Umbilical cord (tissue), 2 donors: ENCODE data around the gene WDR45B. TPM values are rescaled to one million over a fixed set of nuclear protein-coding genes. Genes with fewer than 3 reads are reported as not detected.

Source experiments
- DNase-seq: peaks from one replicate; pipeline ENCODE4 v3.0.0-alpha.2; 2015; ENCODE audit warnings: low spot score
- total RNA-seq: library from RNA; depleted of rRNA; stranded (reverse); fragments of >200 nt; gene quantifications from one replicate; pipeline ENCODE4 v1.2.3, GENCODE V29; 2014; ENCODE audit warnings: low replicate concordance; ENCODE audit not compliant: insufficient read depth

The WDR45B gene
- total RNA-seq, 1 donor from 2014 or later = 95.1 TPM

DNA sequence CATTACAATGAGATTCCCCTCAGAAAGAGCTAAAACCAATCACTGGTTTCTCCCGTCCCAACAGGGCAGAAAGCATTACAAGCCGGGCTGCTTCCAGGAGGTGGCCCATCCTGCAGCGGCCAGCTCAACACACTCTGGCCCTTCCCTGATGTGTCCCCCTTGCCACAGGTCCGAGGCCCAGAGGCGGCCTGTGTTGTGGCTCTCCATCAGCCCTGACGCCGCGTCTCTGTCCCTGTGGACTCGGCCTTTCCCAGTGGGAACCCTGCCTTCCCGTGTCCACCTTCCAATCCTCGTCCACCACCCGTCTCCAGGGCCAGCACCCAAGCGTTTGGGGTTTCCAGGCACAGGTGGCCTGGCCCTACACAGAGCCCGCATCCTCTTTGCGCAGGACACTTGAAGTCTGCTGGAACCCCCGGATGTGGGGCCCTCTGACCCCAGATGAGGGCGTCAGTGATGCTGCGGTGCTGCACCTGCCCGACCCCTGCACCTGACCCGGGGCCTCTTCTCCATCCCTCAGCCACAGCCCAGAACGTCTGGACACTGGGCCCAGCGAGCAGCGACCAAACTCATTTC is 29.2 kb upstream of the WDR45B start:
- no peak for DNase-seq

- DNase-seq = no peak
Measured at GRCh38 chr17:82675476-82676245, 27.4 kb upstream of the WDR45B start.

GRCh38 chr17:82674656-82675475 is 26.6 kb upstream of the WDR45B start:
- DNase-seq = no peak

DNA sequence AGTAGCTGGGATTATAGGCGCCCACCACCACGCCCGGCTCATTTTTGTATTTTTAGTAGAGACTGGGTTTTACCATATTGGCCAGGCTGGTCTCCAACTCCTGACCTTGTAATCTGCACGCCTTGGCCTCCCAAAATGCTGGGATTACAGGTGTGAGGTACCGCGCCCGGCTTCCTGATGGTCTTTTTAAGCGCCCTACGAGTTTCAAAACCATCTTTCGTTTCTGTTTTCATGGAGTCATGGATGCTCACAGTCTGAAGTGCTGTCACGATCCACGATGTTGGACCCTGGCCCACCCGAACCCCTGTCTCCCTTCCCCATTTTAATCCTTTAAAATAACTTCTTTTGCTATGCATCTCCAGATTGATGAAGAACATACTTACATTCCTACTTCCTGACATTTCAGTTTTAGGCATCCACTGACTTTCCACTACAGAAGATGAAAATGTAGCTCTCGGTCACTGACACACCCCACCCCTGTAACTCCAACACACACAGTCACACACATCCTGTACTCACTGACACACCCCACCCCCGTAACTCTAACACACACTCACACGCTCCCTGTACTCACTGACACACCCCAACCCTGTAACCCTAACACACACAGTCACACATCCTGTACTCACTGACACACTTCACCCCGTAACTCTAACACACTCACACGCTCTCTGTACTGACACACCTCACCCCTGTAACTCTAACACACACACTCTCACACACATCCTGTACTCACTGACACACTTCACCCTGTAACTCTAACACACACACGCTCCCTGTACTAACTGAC is 22.6 kb upstream of the WDR45B start:
- DNase-seq = no peak

DNA sequence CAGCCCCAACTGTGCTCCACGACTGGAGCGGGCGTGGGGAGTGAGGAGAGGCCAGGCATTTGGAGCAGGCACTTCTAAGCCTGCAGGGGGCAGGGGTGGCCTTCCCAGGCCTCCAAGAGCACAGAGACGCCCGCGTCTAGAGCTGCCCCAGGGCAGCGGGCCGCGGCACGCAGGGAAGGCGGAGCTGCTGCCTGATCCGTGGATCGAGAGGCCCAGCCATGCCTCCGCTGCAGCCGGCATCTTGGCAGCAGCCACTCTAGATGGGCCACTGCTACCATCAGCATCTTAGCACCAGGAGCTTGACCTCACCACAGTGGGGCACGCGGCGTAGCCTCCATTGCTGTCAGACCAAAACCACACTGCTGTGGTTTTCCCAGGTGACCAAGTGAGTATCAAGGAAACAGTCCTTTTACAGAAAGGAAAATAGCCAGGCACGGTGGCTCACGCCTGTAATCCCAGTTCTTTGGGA is 20.4 kb upstream of the WDR45B start:
- peak; percentile 72 for DNase-seq

- DNase-seq = no peak
Measured at GRCh38 chr17:82668024-82668630, 19.9 kb upstream of the WDR45B start.

DNA sequence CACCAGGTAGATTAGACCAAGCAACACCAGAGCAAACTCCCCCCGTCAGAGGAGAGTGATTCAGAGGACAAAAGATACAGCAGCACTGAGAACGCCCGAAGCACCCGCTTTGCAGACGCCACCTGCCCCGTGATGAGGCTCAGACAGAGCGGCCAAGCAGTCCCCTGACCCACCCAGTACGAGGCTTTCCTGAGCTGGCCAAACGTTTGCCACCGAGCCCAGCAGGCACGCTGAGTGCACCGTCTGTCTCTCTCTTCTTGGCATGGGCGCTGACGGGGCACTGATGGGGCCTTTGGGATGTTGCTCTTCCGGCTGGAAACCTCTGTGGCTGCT is 19.4 kb upstream of the WDR45B start:
- no peak for DNase-seq

GRCh38 chr17:82666931-82667667 is 18.9 kb upstream of the WDR45B start:
- DNase-seq = no peak

GRCh38 chr17:82665891-82666290 is 17.6 kb upstream of the WDR45B start:
- DNase-seq = no peak

DNA sequence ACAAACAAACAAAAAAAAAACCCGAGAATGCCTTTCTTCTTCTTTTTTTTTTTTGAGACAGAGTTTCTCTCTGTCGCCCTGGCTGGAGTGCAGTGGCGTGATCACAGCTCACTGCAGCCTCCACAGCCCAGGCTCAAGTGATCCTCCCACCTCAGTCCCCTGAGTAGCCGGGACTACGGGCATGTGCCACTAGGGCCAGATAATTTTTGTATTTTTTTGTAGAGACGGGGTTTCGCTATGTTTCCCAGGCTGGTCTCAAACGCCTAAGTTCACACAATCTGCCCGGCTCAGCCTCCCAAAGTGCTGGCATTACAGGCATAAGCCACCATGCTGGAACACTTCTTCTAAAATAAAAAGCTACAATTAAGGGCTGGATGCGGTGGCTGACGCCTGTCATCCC is 17.0 kb upstream of the WDR45B start:
- DNase-seq = no peak

DNA sequence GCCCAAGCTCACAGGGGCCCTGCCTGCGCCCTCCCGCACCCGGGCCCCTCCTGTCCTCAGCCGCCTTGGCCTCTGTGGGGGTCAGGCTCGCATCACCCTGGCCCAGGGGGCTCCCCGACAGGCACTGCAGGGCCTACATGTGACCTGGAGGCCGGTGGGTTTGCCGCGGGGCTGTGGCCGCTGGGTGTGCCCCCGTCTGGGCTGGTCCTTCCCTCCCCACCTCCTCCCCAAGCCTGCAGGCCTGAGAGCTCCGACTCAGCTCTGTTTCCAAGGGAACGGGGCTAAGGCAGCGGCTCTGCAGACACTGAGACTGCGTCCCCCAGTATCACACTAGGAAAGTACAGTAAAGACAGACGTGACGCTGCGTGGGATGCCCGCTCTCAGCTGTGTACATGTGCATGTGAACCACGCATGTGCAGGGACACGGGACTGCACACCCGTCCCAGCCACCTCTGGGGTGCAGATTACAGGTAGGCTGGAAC is 16.5 kb upstream of the WDR45B start:
- DNase-seq = peak; percentile 84

DNA sequence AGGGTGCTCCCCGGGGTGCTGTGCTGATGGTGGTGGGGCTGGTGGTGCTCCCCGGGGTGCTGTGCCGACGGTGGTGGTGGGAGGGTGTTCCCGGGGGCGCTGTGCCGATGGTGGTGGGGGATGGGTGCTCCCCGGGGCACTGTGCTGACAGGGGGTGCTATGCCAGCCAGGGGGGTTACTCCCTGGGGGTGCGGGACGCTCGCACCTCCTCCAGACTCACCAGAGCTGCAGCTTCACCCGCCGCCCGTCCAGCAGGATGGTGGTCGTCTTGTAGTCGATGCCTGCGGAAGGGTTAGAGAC is 16.0 kb upstream of the WDR45B start:
- DNase-seq = no peak

DNA sequence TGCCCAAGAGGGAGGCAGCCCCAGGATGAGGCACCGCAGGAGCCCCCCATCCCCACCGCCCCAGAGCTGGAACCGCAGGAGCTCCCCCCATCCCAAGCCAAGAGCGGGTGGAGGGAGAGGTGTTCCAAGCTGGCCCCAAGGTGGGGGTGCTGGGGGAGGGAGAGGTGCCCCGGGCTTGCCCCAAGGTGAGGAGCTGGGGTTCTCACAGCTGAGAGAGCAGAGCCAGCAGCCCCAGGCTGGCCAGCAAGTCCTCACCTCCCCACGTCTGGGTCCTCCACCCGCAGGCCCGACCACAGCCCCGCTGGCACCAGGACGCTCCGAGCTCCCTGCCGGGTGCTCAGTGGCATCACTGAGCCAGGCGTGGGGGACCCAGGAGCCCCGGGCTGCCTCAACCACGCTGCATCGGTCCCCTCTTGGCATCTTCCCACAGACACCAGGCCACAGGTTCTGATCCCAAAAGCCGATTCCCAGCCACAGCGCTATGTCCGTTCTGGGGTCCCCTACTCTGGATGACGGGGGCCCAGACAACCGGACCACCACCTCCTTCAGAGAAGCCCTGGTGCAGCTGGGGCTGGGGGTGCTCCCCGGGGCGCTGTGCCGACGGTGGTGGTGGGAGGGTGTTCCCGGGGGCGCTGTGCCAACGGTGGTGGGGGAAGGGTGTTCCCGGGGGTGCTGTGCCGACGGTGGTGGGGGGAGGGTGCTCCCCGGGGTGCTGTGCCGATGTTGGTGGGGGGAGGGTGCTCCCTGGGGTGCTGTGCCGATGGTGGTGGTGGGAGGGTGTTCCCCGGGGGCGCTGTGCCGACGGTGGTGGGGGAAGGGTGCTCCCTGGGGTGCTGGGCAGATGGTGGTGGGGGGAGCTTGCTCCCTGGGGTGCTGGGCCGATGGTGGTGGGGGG is 15.4 kb upstream of the WDR45B start:
- no peak for DNase-seq

DNA sequence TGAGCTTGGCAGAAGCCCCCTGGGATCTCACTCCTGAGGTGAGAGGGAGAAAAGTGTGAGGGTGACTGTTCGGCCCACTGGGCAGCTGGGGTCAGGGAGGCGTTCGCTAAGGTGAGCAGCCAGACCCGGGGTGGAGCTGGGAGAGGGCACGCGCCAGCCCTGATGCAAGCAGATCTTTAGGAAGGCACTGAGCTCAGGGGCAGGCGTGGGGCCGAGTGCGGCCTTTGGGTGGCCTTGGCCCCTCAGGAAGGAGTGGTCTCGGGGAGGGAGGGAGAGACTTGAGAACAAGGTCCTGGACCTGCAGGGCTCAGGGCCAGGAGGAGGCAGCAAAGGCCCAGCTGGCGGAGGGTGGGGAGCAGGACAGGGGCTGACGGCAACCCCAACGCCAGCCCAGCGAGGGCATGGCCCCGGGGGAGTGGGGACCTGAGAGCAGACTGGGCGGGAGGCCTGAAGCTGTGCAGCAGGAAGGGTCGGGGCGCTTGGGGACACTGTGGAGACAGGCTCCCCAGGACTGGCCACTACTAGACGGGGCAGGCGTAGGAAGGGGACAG is 14.5 kb upstream of the WDR45B start:
- no peak for DNase-seq

GRCh38 chr17:82661717-82662683 is 13.8 kb upstream of the WDR45B start:
- no peak for DNase-seq

GRCh38 chr17:82659886-82660285 is 11.6 kb upstream of the WDR45B start:
- no peak for DNase-seq

GRCh38 chr17:82658796-82659452 is 10.7 kb upstream of the WDR45B start:
- no peak for DNase-seq

DNA sequence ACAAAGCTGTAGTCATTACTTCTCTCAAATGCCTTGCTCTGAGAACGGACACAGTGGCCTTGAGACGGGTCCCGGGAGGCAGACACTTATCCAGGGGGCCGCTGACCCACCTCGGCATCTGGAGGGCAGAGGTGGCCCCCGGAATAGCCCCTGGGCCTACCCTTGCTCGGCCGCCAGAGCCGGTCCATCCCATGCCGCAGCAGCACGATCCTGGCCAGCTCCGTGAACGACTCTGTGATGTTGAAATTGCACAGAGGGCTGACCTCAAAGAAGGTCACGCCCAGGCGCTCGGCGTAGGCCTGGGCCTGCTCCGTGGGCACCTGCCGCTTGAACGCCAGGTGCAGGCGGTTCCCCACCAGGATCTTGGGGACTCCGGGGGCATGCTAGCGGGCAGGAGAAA is 10.1 kb upstream of the WDR45B start:
- no peak for DNase-seq
